HL-60 (cell line): ENCODE measurements around the gene CTBP2.

Experiments
- DNase-seq, 2 experiments: peaks; one replicate each; pipeline ENCODE4 v3.0.0-alpha.2; 2010 to 2020; ENCODE audit warnings: low read depth in 1 of 2, low spot score in 1 of 2
- H3K27ac ChIP-seq: fragments of 250-450 bp; sonication (Bioruptor Pico); replicated peaks from 2 replicates; pipeline ENCODE4 v1.5.1; 2020; ENCODE audit warnings: mild to moderate bottlenecking, moderate library complexity
- H3K27me3 ChIP-seq: fragments of 250-450 bp; sonication (Bioruptor Pico); 2 replicates; pipeline ENCODE4 v1.5.1; 2021; ENCODE audit warnings: mild to moderate bottlenecking, moderate library complexity; ENCODE audit not compliant: insufficient read depth, poor library complexity, severe bottlenecking
- H3K4me3 ChIP-seq: replicated peaks from 2 replicates; pipeline ENCODE4 v1.5.1; 2011; ENCODE audit warnings: mild to moderate bottlenecking, control low read depth, low read length; ENCODE audit not compliant: insufficient read depth
- GABPA ChIP-seq: IDR thresholded peaks from 2 replicates; pipeline ENCODE4 v1.6.1; 2012; ENCODE audit warnings: low read depth
- POLR2AphosphoS5 ChIP-seq: IDR thresholded peaks from 2 replicates; pipeline ENCODE4 v1.6.1; 2012; ENCODE audit warnings: low read depth
- SPI1 ChIP-seq: IDR thresholded peaks from 2 replicates; pipeline ENCODE4 v1.6.1; 2012; ENCODE audit warnings: low read depth, mild to moderate bottlenecking, borderline replicate concordance
- TF ChIP-seq, protein P1 (sequence below): IDR thresholded peaks from 2 replicates; pipeline ENCODE4 v1.6.1; 2012; ENCODE audit warnings: low read depth; ENCODE audit not compliant: insufficient replicate concordance
- TF ChIP-seq, protein P2 (sequence below): IDR thresholded peaks from one replicate; pipeline ENCODE4 v1.5.1; 2011; ENCODE audit warnings: low read length, control low read depth, inconsistent platforms; ENCODE audit not compliant: insufficient read depth

Gene CTBP2

DNA sequence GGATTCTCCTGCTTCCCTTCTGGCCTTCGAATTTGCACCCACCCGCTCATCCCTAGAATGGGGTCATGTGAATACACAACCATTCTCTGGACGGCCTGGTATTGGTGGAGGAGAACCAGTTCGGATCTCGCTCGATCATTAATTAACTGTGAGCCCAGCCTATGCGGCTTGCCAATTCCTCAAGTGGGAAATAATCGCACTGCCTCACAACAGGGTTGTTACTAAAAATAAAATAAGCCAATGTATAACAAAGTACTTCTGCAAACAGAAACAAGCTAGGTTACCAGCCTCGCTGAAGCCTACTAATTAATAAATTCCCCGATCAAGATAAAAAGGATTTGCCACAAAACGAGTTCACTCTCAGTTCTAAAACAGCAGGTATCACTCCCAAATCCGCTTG is 16.2 kb downstream of the CTBP2 start:
- no peak for DNase-seq

DNA sequence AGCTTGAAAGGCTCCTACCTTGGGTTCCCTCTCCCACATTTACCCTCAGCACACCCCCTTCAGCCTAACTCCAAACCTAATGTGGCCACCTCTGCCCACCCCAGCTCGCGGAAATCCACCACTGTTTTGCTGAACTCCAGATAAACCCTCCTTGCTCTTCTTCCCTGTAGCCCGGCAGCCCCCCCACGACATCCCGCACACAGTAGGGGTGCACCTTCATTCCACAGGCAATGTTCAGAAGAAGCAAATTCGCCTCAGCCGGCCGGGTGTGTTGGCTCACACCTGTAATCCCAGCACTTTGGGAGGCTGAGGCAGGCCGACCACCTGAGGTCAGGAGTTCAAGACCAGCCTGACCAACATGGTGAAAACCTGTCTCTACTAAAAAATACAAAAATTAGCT is 17.4 kb downstream of the CTBP2 start:
- Histone ChIP-seq H3K4me3 (no peak overlapping the region), H3K27ac (no peak overlapping the region), H3K27me3 (no peaks in the 10 kb centered on the region)
- no peak for DNase-seq
- TF ChIP-seq POLR2AphosphoS5 (no peak), SPI1 (no peak), GABPA (no peak)
- TF ChIP-seq, protein P1, sequence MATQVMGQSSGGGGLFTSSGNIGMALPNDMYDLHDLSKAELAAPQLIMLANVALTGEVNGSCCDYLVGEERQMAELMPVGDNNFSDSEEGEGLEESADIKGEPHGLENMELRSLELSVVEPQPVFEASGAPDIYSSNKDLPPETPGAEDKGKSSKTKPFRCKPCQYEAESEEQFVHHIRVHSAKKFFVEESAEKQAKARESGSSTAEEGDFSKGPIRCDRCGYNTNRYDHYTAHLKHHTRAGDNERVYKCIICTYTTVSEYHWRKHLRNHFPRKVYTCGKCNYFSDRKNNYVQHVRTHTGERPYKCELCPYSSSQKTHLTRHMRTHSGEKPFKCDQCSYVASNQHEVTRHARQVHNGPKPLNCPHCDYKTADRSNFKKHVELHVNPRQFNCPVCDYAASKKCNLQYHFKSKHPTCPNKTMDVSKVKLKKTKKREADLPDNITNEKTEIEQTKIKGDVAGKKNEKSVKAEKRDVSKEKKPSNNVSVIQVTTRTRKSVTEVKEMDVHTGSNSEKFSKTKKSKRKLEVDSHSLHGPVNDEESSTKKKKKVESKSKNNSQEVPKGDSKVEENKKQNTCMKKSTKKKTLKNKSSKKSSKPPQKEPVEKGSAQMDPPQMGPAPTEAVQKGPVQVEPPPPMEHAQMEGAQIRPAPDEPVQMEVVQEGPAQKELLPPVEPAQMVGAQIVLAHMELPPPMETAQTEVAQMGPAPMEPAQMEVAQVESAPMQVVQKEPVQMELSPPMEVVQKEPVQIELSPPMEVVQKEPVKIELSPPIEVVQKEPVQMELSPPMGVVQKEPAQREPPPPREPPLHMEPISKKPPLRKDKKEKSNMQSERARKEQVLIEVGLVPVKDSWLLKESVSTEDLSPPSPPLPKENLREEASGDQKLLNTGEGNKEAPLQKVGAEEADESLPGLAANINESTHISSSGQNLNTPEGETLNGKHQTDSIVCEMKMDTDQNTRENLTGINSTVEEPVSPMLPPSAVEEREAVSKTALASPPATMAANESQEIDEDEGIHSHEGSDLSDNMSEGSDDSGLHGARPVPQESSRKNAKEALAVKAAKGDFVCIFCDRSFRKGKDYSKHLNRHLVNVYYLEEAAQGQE: no peak
- TF ChIP-seq, protein P2, sequence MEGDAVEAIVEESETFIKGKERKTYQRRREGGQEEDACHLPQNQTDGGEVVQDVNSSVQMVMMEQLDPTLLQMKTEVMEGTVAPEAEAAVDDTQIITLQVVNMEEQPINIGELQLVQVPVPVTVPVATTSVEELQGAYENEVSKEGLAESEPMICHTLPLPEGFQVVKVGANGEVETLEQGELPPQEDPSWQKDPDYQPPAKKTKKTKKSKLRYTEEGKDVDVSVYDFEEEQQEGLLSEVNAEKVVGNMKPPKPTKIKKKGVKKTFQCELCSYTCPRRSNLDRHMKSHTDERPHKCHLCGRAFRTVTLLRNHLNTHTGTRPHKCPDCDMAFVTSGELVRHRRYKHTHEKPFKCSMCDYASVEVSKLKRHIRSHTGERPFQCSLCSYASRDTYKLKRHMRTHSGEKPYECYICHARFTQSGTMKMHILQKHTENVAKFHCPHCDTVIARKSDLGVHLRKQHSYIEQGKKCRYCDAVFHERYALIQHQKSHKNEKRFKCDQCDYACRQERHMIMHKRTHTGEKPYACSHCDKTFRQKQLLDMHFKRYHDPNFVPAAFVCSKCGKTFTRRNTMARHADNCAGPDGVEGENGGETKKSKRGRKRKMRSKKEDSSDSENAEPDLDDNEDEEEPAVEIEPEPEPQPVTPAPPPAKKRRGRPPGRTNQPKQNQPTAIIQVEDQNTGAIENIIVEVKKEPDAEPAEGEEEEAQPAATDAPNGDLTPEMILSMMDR: no peak

More for the DNA sequence above, 16.2 kb downstream of the CTBP2 start:
- no peak overlapping the region for H3K4me3 ChIP-seq
- TF ChIP-seq GABPA (no peak), POLR2AphosphoS5 (no peak), SPI1 (no peak)
- TF ChIP-seq, protein P2: no peak
- TF ChIP-seq, protein P1: no peak
- H3K27me3 ChIP-seq: no peaks in the 10 kb centered on the region
- no peak overlapping the region for H3K27ac ChIP-seq

DNA sequence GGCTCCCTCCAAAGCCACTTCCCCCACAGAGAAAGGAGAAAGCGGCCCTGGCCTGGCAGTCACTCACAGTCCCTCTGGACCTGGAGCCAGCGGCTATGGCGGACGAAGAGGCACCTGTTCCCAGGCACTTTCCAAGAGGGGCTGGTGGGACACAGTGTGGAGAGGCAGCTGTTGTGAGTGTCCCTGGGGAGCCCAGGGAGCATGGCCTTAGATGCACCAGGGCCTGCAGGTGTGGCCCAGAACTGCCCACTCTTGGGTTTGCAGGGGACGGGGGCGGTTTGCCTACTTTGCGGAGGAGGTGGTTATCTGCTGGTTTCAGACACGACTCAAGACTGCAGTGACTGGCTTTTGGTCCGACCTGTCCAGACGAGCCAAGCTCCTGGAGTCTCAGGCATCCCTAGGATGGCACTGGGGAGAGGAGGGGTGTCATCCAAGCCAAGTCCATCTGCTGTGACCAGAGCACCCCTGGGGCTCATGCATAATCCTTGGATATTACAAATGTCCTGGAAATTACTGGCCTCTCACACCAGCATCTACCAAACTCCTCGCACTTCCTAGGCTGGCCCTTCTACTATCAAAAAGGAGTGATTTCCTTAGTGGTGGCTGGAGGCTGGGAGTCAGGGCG is 18.4 kb downstream of the CTBP2 start:
- no peak overlapping the region for H3K4me3 ChIP-seq
- TF ChIP-seq GABPA (no peak), SPI1 (no peak), POLR2AphosphoS5 (no peak)
- TF ChIP-seq, protein P2: no peak
- TF ChIP-seq, protein P1: no peak
- no peaks in the 10 kb centered on the region for H3K27me3 ChIP-seq
- DNase-seq: no peak
- no peak overlapping the region for H3K27ac ChIP-seq
